Endometrium (tissue), 2 donors: ENCODE data around the gene ZCCHC8.
"Not testable (repeated sequence)": the region's sequence is repeated elsewhere in the genome, so short reads cannot be mapped to it uniquely, and the experiment has no call there.

Experiments used
- FAIRE-seq: peaks from 2 replicates; lab custom pipeline; 2012; peaks lifted over from hg19 to GRCh38; lab: Jason Lieb, UNC
- donor health status: control.
- donor health status: control.

Gene ZCCHC8

DNA sequence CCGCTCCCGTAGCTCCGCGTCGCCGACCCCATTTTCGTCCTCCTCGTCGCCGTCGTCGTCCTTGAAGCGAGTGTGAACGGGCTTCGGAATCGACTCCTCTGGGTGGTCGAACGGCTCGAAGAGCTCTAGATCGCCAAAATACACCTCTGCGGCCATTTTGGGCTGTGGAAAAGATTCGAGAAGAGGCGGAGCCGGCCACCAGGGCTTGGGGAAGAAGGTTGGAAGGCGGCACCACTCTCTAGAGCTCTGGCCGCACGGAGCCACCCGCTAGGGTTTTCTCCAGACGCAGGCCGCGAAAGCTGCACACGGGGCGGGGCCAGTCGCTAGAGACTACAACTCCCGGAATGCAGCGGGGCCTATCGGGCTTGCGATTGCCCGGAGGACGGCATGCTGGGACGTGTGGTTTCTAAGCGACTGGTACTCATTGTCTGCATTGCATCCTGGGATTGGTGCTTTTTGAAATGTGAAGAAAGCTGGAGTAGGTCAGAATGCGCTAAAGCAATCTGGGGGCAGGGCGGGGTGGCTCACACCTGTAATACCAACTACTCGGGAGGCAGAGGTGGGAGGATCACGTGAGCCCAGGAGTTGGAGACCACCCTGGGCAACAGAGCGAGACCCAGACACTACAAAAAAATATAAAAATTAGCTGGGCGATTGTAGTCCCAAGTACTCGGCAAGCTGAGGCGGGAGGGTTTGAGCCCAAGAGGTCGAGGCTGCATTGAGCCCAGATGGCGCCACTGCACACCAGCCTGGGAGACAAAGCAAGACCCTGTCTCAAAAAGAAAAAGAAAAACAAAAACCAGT is at the start of gene ZCCHC8:
Gene ZCCHC8 (minus strand): TSS at position 248 of the 804 bp plus-strand sequence. CDS start 92 bp downstream, at position 156.
- peak; percentile 97 for FAIRE-seq

DNA sequence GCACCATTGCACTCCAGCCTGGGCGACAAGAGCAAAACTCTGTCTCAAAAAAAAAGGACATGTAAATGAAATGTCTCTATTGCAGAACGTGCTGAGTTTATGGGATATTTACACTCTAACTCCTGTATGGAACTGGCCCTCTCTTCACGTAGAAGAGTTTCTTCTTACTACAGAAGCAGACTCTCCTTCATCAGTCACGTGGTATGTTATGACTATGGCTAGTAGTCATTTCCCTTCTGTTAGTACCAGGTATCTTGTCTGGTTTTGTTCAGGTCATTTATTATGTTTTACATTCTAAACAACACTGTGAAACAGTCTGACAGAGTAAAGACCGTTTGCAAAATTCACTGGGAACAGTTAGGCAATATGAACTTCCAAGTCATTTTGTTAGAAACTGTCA is 46.6 kb upstream of the ZCCHC8 start:
- no peak for FAIRE-seq

DNA sequence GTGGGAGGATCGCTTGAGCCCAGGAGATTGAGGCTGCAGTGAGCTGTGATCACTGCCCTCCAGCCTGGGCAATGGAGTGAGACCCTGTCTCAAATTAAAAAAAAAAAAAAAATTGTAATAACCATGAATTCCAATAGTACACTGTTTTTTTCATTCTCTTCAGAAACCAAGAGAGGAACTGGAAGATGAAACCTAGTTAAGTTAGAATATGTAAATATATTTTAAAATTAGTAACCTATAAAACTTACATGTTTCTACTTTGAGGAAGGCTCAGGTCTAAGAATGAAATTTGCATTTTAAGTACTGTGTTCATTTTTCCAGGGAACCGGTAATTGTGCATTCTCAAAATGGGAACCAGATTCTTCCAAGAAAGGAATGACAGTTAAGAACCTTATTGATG is 45.1 kb upstream of the ZCCHC8 start:
- FAIRE-seq, result no peak

DNA sequence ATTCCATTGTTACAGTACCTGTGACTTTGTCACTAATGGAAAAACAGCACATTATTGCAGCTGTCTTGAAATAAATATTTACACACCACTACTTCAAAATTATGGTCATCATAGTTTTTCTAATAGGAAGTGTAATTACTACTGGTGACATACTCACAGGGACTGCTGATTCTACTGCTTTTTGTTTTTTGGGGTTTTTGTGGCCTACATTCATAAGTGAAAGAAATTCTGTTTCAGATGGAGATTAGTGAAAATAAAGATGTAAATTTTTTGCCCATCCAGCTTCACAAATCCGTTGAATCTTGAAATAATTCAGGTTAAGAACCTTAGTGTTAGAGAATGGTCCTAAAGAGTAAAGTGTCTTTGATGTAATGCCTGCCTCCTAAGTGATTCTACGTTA is 43.8 kb upstream of the ZCCHC8 start:
- no peak for FAIRE-seq

DNA sequence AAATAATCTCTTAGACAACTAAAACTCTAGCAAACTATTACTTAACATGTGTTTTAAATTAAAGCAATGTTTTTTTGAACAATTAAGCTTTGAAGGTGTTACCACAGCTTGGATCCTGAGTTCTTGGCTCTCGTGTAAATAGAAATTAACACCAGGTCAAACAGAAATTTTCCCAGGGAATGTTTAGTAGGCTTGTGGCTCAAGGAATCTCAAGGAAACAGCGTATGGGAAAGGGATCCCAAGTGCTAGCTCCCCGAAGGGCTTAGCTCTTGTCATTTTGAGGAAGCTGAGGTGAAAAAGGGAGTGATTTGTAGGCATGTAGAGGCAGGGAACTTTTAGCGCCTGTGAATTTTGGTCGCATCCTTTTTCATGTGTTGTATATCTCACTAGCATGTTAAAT is 37.8 kb upstream of the ZCCHC8 start:
- FAIRE-seq, result no peak

DNA sequence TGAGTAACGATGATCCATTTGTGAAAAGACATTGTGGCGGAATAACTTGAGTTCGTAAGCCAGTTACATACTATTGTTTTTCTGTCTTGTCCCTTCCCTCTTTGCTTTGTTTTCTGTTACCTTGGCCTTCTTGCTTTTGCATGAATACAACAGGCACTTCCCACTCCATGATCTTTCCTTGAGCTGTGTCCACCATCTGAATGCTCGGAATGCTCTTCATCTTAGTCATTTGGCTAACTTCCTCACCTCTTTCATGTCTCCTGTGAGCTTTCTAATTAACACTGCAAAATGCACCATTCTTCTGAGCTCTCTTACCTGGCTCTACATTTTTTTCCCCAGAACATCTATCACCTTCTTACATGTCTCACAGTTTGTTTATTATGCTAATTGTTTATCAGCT is 36.3 kb upstream of the ZCCHC8 start:
- FAIRE-seq, result no peak

DNA sequence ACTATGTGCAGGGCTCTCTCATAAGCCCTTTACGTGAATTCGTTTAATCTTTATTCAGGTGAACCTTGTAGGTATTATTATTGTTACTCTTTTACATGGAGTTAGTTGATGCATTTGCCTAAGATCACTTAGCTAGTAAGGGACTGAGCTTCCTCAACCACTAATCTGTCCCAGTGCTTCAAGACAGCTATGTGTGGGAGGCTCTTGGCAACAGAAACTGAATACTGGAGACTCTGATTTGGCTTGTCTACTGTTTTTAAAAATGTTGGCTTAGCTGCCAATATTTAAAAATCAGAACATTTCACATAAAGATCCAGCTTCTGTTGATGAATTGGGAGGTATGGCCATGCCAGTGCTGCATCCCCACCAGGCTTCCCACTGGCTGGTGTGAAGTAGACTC is 33.1 kb upstream of the ZCCHC8 start:
- no peak for FAIRE-seq

DNA sequence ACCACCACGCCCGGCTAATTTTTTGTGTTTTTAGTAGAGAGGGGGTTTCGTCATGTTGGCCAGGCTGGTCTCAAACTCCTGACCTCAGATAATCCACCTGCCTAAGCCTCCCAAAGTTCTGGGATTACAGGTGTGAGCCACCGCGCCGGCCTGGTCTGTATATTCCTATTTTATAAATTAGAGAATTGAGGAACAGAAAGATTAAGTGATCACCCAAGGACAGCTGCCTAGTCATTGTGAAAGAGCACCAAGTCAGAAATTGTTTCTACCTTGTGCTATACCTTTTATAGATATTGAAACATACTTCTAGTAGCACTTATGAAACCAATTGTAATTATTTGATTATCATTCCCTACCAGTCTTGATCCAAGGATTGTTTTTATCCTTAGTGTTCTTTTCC is 28.3 kb upstream of the ZCCHC8 start:
- FAIRE-seq, result no peak

DNA sequence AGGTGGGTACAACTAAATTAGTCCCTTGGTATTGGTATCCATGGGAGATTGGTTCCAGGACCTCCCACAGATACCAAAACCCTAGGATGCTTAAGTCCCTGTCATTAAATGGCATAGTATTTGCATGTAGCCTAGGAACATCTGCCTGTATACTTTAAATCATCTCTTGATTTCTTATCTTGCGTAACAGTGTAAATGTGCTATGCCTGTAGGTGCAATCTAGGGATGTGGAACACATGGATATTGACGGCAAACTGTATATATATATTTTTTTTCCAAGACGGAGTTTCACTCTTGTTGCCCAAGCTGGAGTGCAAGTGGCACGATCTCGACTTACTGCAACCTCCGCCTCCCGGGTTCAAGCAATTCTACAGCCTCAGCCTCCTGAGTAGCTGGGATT is 27.9 kb upstream of the ZCCHC8 start:
- no peak for FAIRE-seq

DNA sequence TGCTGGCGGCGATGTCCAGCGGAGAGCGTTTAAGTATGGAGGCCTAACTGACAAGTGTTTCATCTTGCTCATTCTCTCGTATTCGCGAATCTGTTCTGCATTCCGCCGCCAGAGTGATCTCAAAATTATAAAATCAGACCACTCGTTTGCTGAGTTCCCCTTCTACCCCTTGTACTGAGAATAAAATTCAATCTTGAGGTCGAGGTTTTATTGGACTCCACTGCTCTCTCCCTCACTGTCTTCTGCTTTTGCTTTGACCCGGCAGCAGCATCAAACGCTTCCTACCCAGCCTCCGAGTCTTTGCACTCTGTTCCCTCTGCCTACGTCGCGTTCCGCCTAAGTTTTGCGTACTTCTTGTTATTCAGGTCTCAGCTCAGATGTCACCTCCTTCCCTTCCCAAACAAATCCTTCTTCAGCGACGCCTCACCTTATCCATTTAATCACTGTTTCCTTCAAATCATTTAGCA is 26.8 kb upstream of the ZCCHC8 start:
- no peak for FAIRE-seq

DNA sequence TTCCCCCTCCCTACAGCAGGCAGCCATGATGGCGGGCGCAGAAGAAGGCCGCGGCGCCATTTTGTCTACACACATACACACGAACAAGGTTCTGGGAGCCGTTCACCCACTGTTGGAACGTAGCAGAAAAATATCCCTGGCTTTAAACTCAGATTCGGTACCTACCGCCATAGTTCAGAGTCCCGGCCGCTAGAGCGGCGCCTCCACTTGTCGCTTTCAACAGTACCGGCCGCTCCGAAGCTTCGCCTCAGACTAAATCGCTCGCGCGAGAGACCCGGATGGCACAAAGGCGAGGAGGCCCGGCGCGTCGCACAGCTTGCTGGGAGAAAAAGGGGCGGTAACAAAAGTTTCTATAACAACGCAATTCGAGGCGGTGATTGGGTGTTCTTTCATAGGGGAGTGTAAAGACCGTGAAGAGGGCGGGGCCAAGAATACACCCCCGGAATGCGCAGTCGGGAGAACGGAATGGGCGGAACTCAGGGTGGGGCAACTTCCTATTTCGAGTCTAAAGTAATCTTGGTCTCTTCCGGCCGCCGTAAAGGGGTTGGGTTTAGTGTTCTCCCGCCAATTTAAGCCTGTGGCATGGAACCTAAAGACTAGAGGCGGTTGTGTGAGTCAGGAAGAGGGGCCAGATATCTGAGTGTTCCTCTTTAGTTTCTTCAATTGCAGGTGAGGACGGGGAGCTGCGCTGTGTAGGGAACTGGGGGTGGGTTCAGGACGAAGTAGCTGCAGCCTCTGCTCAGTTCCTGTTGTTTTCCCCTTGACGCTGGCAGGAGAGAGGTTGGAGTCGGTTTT is 26.1 kb upstream of the ZCCHC8 start, which contains the start of the genes KNTC1 and RSRC2:
Gene KNTC1 (plus strand): TSS at position 567 of the 795 bp plus-strand sequence. CDS start 2,815 bp downstream, outside the sequence.
Gene RSRC2 (minus strand): TSS at position 254 of the 795 bp plus-strand sequence. CDS start 83 bp downstream, at position 171.
- FAIRE-seq, result peak; percentile 99

DNA sequence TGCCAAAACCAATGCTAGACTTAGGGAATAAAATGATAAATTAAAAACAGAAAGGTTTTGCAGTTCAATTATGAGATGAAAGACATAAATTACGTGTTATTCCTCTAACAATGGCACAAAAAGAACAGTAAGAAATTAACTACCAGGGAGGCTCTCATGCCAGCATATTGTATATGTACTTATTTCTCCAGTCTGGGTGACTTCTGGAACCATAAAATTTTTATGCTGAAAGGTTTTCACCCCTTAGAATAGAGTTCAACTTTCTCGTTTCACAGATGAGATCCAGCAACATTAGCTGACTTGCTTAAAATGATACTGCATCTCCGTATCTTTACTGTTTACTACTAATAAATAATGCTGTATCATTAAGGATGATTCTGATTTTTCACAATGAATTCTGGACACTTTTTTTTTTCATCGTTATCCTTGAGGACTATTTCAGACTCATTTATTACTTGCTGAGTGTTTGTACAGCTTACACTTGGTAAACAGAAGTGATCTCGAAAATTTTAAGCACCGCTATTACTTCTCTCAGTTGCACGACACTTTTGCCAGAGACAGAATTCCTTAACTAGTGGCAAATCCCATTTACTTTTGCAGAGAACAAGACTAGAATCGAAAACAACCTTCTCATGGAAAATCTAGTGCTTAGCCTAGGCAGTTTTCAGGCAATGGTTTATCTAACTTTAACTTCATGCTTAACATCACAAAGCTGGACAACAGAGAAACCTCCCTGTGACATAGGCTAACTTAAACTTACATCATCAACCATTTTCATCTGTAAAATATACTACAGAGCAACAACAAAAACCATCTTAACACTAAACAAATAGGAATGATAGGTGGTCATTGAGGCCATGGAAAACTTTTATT is 23.4 kb upstream of the ZCCHC8 start:
- no peak for FAIRE-seq

DNA sequence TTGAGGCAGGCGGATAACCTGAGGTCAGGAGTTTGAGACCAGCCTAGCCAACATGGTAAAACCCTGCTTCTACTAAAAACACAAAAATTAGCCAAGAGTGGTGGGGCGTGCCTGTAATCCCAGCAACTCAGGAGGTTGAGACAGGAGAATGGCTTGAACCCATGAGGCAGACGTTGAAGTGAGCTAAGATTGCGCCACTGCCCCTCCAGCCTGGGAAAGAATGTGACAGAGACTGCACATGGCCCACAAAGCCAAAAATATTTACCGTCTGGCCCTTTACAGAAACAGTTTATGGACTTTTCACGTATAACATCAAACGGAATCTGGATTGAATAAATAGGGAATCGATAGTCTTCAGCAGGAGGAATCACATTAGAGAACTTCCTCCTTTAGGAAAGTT is 22.5 kb upstream of the ZCCHC8 start:
- FAIRE-seq, result no peak

DNA sequence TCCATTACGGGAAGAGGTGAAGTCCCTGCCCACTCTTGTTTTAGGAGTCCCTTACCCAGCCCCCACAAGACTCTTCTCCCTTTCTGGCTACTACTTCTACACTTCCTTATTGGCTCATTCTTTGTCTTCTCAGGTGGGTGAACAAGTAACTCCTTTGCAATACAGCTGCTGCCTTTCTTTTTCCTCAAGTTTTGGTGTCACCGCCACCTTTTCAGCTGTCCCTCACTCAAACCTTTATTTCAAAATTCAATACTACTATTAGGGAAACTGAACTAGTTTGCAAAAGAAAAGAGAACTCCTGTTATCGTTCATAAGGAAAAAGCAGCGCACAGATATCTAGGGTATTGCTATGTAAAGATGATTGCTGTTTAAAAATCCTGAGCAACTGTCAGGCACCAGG is 19.9 kb upstream of the ZCCHC8 start:
- no peak for FAIRE-seq

DNA sequence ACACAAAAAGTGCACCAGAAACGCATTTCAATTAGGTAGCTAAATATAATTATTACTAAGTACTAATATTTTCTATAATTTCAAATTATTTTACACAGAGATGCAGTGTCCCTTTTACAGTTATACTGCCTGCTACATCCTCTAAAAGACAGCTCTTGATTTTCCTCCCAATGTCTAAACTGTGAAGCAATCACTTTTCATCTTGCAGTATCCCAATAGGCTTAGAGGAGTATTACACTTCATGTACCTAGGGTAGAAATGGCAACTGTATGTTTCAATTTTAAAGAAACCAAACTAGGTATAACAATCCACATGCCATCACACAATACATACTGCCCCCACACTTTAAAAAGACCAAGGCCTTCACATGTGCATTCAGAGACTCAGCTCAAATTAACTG is 18.7 kb upstream of the ZCCHC8 start:
- FAIRE-seq, result no peak

DNA sequence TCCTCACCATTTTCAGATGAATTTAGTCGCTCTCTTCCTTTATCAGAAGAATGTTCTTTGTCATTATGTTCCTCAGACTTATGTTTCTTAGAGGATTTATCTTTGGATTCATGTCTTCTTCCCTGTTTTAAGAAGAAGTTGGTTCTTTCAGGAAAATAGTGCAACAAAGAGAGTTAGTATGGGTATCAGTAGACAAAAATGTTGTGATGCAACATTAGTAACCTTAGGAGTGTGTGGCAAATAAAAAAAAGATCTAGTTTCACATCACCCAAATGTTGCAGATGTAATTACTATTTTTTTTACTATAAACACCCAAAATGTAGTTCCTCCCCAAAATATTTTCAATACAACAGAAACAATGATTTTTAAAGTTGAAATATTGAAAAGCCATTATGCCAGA is 18.2 kb upstream of the ZCCHC8 start:
- no peak for FAIRE-seq

DNA sequence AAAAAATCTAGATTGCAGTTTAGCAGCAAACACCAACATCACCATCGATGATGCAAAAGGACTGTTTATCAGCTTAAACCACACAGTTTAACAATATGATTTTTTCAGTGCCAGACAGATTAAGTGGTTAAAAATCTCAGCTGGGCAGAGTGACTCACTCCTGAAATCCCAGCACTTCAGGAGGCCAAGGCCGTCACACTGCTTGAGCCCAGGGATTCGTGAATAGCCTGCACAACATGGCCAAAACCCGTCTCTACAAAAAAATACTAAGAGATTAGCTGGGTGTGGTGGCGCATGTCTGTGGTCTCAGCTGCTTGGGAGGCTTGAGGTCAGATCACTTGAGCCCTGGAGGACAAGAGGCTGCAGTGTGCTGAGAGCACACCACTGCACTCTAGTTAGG is 17.1 kb upstream of the ZCCHC8 start:
- FAIRE-seq, result no peak

DNA sequence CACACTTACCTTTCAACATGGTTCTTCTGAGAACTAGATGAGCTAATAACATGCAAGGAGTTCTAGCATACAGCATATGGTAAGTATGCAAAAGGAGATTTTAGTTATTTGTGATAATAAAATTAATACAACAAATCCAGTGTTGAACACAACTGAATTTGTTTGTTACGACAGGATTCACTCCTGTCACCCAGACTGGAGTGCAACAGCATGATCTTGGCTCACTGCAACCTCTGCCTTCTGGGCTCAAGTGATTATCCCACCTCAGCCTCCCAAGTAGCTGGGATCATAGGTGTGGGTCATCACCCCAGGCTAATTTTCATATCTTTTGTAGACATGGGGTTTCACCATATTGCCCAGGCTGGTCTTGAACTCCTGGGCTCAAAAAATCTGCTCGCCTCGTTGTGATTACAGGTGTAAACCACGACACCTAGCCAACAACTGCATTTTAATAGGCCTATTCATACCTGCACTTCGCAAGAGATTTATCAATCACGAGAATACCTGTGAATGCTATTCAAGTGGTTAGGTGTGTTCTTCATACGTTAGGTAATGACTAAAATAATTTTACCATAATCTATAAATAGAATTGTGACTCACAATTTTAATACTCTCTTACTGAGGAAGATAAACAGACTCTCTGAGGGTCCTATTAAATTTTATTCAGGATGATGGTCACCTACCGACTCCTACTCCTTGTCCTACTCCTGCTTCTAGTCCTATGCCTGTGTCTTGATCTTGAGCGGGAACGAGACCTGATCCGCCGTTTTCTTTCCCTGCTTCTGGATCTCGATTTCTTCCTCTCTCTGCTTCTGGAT is 16.0 kb upstream of the ZCCHC8 start:
- FAIRE-seq, result no peak

DNA sequence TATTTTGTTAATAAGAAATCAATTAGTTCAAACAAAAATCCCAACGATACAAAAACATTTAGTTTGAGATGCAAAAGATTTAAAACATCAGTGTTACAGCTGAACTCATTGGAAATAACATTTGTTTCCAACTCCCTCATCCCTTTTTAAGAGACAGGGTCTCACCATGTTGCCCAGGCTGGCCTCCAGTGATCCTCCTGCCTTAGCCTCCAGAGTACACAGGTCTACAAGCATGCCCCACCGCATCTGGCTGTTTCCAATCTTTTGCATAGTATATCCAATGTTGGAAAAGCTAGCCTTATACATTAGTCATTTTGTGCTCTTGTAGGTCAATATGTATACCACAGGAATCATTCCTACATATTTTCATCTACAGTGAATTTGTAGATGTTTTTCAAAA is 14.5 kb upstream of the ZCCHC8 start:
- FAIRE-seq, result no peak

DNA sequence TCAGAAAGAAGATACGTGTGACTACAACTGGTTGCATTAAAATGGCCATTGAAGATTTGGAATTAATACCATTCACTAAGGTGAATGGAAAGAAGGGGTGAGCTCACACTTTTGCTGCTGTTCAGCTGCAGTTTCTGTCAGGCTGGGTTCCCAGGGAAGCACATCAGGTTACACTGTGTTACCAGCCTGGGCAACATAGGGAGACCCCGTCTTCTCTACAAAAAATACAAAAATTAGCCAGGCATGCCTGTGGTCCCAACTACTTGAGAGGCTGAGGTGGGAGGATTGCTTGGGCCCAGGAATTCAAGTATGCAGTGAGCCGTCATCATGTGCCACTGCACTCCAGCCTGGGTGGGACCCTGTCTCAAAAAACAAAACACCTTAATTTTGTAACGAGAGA is 12.9 kb upstream of the ZCCHC8 start:
- no peak for FAIRE-seq

DNA sequence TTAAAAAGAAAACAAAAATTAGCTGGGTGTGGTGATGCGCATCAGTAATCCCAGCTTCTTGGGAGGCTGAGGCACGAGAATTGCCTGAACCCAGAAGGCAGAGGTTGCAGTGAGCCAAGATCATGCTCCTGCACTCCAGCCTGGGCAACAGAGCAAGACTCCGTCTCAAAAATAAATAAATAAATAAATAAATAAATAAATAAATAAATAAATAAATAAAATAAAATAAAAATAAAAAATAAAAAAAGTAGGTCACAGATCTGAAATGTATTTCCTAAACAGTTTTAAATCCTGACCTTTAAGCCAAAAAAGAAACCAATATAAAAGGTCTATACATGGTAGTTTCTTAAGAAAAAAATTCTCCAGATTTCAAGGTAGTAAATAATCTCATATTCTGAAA is 12.3 kb upstream of the ZCCHC8 start:
- FAIRE-seq, result not testable (repeated sequence)
